Upper lobe of left lung (tissue), 6 donors: ENCODE results near the gene IL6R. TPM values are rescaled to one million over a fixed set of nuclear protein-coding genes. Genes with fewer than 3 reads are reported as not detected.
"Not testable (repeated sequence)": the region's sequence is repeated elsewhere in the genome, so short reads cannot be mapped to it uniquely, and the experiment has no call there.

Experiments used
- ATAC-seq, 2 donors: fragments of 200-7000 bp; cut with Tn5 transposase; one replicate each; pipeline ENCODE4 v1.9.1; 2022; ENCODE audit warnings: mild to moderate bottlenecking in 2 of 2, moderate library complexity in 2 of 2; ENCODE audit not compliant: low FRiP score in 2 of 2
- DNase-seq, 2 donors: peaks; one replicate each; pipeline ENCODE4 v3.0.0-alpha.2; 2019 to 2020
- H3K27ac ChIP-seq, 4 donors: fragments of 200-600 bp; sonication (generic); one replicate each; pipeline ENCODE4 v1.5.1; 2016 to 2019
- H3K27me3 ChIP-seq, 4 donors: fragments of 200-600 bp; sonication (generic); one replicate each; pipeline ENCODE4 v1.5.1; 2017 to 2019
- H3K36me3 ChIP-seq, 4 donors: fragments of 200-600 bp; sonication (generic); one replicate each; pipeline ENCODE4 v1.5.1; 2016 to 2019
- H3K4me1 ChIP-seq, 4 donors: fragments of 200-600 bp; sonication (generic); one replicate each; pipeline ENCODE4 v1.5.1; 2018 to 2019
- H3K4me3 ChIP-seq, 4 donors: fragments of 200-600 bp; sonication (generic); one replicate each; pipeline ENCODE4 v1.5.1; 2017 to 2019; ENCODE audit warnings: mild to moderate bottlenecking in 2 of 4, moderate library complexity in 1 of 4
- H3K9me3 ChIP-seq, 4 donors: fragments of 200-600 bp; sonication (generic); one replicate each; pipeline ENCODE4 v1.5.1; 2018 to 2019
- CTCF ChIP-seq, 6 experiments: fragments of 450-650 bp in 4 of 6; fragments of 200-600 bp in 2 of 6; sonication (generic) in 2 of 6; IDR thresholded peaks; one replicate each; pipeline ENCODE4 v1.5.1; 2016 to 2019; ENCODE audit warnings: antibody characterized with exemption in 6 of 6
- EP300 ChIP-seq, 4 donors: sonication (generic); formaldehyde crosslinking; IDR thresholded peaks; one replicate each; pipeline ENCODE4 v1.5.1; 2017; ENCODE audit warnings: antibody characterized with exemption in 4 of 4, control low read depth in 2 of 4
- POLR2A ChIP-seq, 4 donors: fragments of 450-650 bp; IDR thresholded peaks; one replicate each; pipeline ENCODE4 v1.5.1; 2016 to 2017; ENCODE audit warnings: antibody characterized with exemption in 4 of 4, mild to moderate bottlenecking in 2 of 4
- POLR2AphosphoS5 ChIP-seq, 2 donors: sonication (generic); formaldehyde crosslinking; IDR thresholded peaks; one replicate each; pipeline ENCODE4 v1.5.1; 2017; ENCODE audit warnings: antibody characterized with exemption in 2 of 2
- WGBS, 2 donors: methylation state at CpG; one replicate each; pipeline ENCODE4 v1.1.5; 2017 to 2018; 5-methylcytosine and 5-hydroxymethylcytosine counted together
- total RNA-seq, 6 donors: library from RNA; depleted of rRNA in 4 of 6; stranded (reverse); fragments of >200 nt in 4 of 6; gene quantifications; one replicate each; pipeline versions ENCODE4 v1.1.0 to v1.2.1, GENCODE V29; 2016 to 2021
- donor health status: DM: no; HTN: no; CAD: no; lungs with moderate emphysema.
- donor health status: DM: no; HTN: yes; CAD: no; lungs with severe emphysema.

IL6R gene
- total RNA-seq, 6 donors from 2014 or later = 59.6 to 126 (median 97.5) TPM

GRCh38 chr1:154371436-154371835 lies 33.7 kb upstream of the IL6R start:
- ATAC-seq (no peak), DNase-seq (no peak)
- Histone ChIP-seq H3K27ac (no peak overlapping the region), H3K4me1 (no peaks in the 10 kb centered on the region), H3K27me3 (no peaks in the 10 kb centered on the region), H3K4me3 (no peak overlapping the region), H3K36me3 (no peaks in the 10 kb centered on the region), H3K9me3 (no peaks in the 10 kb centered on the region)
- WGBS, 2 donors = 78 to 80% methylated on average over 6 of the region's 6 CpGs
- no peak for TF ChIP-seq EP300 (IDR thresholded peaks at IDR 0.05)
- no peak for TF ChIP-seq CTCF (IDR thresholded peaks at IDR 0.05)
- TF ChIP-seq POLR2A (IDR thresholded peaks at IDR 0.05) = no peak
- TF ChIP-seq POLR2AphosphoS5 (IDR thresholded peaks at IDR 0.05) = no peak

GRCh38 chr1:154373777-154374357 lies 31.3 kb upstream of the IL6R start:
- peak in 1 of 2 donors; percentile 38 for ATAC-seq
- H3K27ac ChIP-seq, H3K9me3 ChIP-seq, H3K4me1 ChIP-seq, H3K4me3 ChIP-seq, H3K36me3 ChIP-seq, H3K27me3 ChIP-seq, DNase-seq: not testable (repeated sequence)
- 75 to 78% methylated on average over 7 of the region's 7 CpGs for whole genome bisulfite sequencing, 2 donors

- TF ChIP-seq EP300 (IDR thresholded peaks at IDR 0.05) (no peak), POLR2AphosphoS5 (IDR thresholded peaks at IDR 0.05) (no peak), CTCF (IDR thresholded peaks at IDR 0.05) (no peak), POLR2A (IDR thresholded peaks at IDR 0.05) (no peak)
- WGBS, 2 donors = 81 to 90% methylated on average over 3 to 16 of the region's 16 CpGs
Measured at GRCh38 chr1:154379301-154379700, 25.8 kb upstream of the IL6R start.

GRCh38 chr1:154384650-154385489 lies 20.3 kb upstream of the IL6R start:
- DNase-seq = no peak
- peak overlapping the region in 3 of 4 donors; percentile 4 to 73 (median 54) for H3K27ac ChIP-seq

More at GRCh38 chr1:154379301-154379700, 25.8 kb upstream of the IL6R start:
- Histone ChIP-seq H3K4me1 (no peaks in the 10 kb centered on the region), H3K4me3 (no peak overlapping the region), H3K9me3 (no peaks in the 10 kb centered on the region), H3K27ac (no peak overlapping the region), H3K36me3 (no peaks in the 10 kb centered on the region), H3K27me3 (no peaks in the 10 kb centered on the region)
- ATAC-seq (no peak), DNase-seq (peak in 1 of 2 donors; percentile 61)

More at GRCh38 chr1:154384650-154385489, 20.3 kb upstream of the IL6R start:
- Histone ChIP-seq H3K4me3 (no peak overlapping the region), H3K9me3 (no peaks in the 10 kb centered on the region), H3K36me3 (no peaks in the 10 kb centered on the region), H3K27me3 (no peaks in the 10 kb centered on the region), H3K4me1 (peaks cover 10 to 23% (median 18%) of the 10 kb centered on the region in 4 donors)
- WGBS, 2 donors = 76 to 79% methylated on average over 7 to 8 of the region's 8 CpGs
- TF ChIP-seq EP300 (IDR thresholded peaks at IDR 0.05) (no peak), POLR2AphosphoS5 (IDR thresholded peaks at IDR 0.05) (no peak), POLR2A (IDR thresholded peaks at IDR 0.05) (no peak), CTCF (IDR thresholded peaks at IDR 0.05) (no peak)
- peak in 1 of 2 donors; percentile 14 for ATAC-seq
